GM19395 (cell line): ENCODE results near the gene TGFB2.

ENCODE experiments used
- ATAC-seq: cut with Tn5 transposase; IDR thresholded peaks from one replicate; pipeline ENCODE4 v1.9.1; 2021; ENCODE audit warnings: mild to moderate bottlenecking, moderate library complexity; ENCODE audit not compliant: unreplicated experiment

The TGFB2 gene

GRCh38 chr1:218357893-218358232 is 12.7 kb downstream of the TGFB2 start:
- no peak for ATAC-seq

- ATAC-seq: no peak
These were observed 16.3 kb downstream of the TGFB2 start for GRCh38 chr1:218361298-218362065.

GRCh38 chr1:218362418-218363076 is 17.4 kb downstream of the TGFB2 start:
- no peak for ATAC-seq

GRCh38 chr1:218363141-218363540 is 18.0 kb downstream of the TGFB2 start:
- ATAC-seq: no peak

- ATAC-seq: no peak
These were observed 19.0 kb downstream of the TGFB2 start for GRCh38 chr1:218364028-218364710.

GRCh38 chr1:218365226-218365999 is 20.3 kb downstream of the TGFB2 start:
- ATAC-seq: no peak

- no peak for ATAC-seq
These were observed 21.4 kb downstream of the TGFB2 start for GRCh38 chr1:218366322-218367052.

GRCh38 chr1:218367118-218367517 is 22.0 kb downstream of the TGFB2 start:
- no peak for ATAC-seq

GRCh38 chr1:218368686-218369085 is 23.6 kb downstream of the TGFB2 start:
- no peak for ATAC-seq

- no peak for ATAC-seq
These were observed 24.8 kb downstream of the TGFB2 start for GRCh38 chr1:218369688-218370511.

GRCh38 chr1:218371927-218372672 is 27.0 kb downstream of the TGFB2 start:
- no peak for ATAC-seq

- no peak for ATAC-seq
These were observed 29.5 kb downstream of the TGFB2 start for GRCh38 chr1:218374401-218375353.

- ATAC-seq: peak; percentile 24
These were observed 31.6 kb downstream of the TGFB2 start for GRCh38 chr1:218376722-218377121.

- peak; percentile 83 for ATAC-seq
These were observed 32.1 kb downstream of the TGFB2 start for GRCh38 chr1:218377143-218377660.

- ATAC-seq: no peak
These were observed 35.2 kb downstream of the TGFB2 start for GRCh38 chr1:218380125-218380977.

GRCh38 chr1:218382261-218382660 is 37.1 kb downstream of the TGFB2 start:
- ATAC-seq: no peak

- no peak for ATAC-seq
These were observed 37.9 kb downstream of the TGFB2 start for GRCh38 chr1:218383051-218383450.
